ENCODE measurements around the gene TECPR2.

Gene TECPR2

DNA sequence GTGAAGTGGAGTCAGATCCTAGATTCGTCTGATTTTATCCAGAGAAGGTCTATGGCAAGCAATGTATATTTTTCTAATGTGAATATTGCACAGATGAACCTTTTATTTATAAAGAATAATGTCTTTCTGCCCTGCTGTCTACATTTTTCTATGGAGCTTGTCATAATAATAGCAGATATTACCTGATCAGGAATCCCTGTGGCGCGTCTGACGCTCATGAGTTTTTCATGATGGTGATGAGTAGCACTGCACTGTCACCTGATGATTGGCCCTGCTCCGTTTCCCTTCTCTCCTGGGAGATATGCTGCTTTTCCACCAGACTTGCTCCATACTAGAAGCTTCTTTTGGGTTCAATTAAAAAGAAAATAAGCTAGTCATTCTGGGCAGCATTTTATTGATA lies 20.5 kb upstream of the TECPR2 start:
- no peak for ATAC-seq

GRCh38 chr14:102344084-102344483 lies 18.7 kb upstream of the TECPR2 start:
- TF ChIP-seq ISL1 (CRISPR knock-in tag; IDR thresholded peaks at IDR 0.05): no peak
- ATAC-seq: no peak

More for the DNA sequence above, 20.5 kb upstream of the TECPR2 start:
- TF ChIP-seq ISL1 (CRISPR knock-in tag; IDR thresholded peaks at IDR 0.05) (no peak), TOX (CRISPR knock-in tag; IDR thresholded peaks at IDR 0.05; ENCODE audit: borderline replicate concordance) (no peak), ARNTL (CRISPR knock-in tag; IDR thresholded peaks at IDR 0.05; ENCODE audit: borderline replicate concordance, low read depth) (no peak), PPARA (CRISPR knock-in tag; IDR thresholded peaks at IDR 0.05; ENCODE audit: borderline replicate concordance) (no peak), GLIS3 (CRISPR knock-in tag; IDR thresholded peaks at IDR 0.05) (no peak), CSDC2 (CRISPR knock-in tag; IDR thresholded peaks at IDR 0.05) (no peak), OSR1 (CRISPR knock-in tag; IDR thresholded peaks at IDR 0.05) (no peak), ZNF565 (CRISPR knock-in tag; conservative IDR thresholded peaks at IDR 0.05; ENCODE audit: low read depth) (no peak), ZNF8 (CRISPR knock-in tag; IDR thresholded peaks at IDR 0.05) (no peak), SNAI2 (CRISPR knock-in tag; IDR thresholded peaks at IDR 0.05) (no peak), ESRRG (CRISPR knock-in tag; IDR thresholded peaks at IDR 0.05) (no peak), ZC3H10 (CRISPR knock-in tag; IDR thresholded peaks at IDR 0.05) (no peak), ZNF70 (CRISPR knock-in tag; IDR thresholded peaks at IDR 0.05) (no peak), BACH2 (CRISPR knock-in tag; IDR thresholded peaks at IDR 0.05; ENCODE audit: borderline replicate concordance) (no peak), PATZ1 (CRISPR knock-in tag; IDR thresholded peaks at IDR 0.05; ENCODE audit: borderline replicate concordance) (no peak), RARB (CRISPR knock-in tag; IDR thresholded peaks at IDR 0.05) (no peak)
- TF ChIP-seq, protein P1, sequence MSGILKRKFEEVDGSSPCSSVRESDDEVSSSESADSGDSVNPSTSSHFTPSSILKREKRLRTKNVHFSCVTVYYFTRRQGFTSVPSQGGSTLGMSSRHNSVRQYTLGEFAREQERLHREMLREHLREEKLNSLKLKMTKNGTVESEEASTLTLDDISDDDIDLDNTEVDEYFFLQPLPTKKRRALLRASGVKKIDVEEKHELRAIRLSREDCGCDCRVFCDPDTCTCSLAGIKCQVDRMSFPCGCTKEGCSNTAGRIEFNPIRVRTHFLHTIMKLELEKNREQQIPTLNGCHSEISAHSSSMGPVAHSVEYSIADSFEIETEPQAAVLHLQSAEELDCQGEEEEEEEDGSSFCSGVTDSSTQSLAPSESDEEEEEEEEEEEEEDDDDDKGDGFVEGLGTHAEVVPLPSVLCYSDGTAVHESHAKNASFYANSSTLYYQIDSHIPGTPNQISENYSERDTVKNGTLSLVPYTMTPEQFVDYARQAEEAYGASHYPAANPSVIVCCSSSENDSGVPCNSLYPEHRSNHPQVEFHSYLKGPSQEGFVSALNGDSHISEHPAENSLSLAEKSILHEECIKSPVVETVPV (CRISPR knock-in tag; IDR thresholded peaks at IDR 0.05): no peak
- TF ChIP-seq, protein P2, sequence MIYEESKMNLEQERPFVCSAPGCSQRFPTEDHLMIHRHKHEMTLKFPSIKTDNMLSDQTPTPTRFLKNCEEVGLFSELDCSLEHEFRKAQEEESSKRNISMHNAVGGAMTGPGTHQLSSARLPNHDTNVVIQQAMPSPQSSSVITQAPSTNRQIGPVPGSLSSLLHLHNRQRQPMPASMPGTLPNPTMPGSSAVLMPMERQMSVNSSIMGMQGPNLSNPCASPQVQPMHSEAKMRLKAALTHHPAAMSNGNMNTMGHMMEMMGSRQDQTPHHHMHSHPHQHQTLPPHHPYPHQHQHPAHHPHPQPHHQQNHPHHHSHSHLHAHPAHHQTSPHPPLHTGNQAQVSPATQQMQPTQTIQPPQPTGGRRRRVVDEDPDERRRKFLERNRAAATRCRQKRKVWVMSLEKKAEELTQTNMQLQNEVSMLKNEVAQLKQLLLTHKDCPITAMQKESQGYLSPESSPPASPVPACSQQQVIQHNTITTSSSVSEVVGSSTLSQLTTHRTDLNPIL (CRISPR knock-in tag; IDR thresholded peaks at IDR 0.05; ENCODE audit: low read depth): no peak
- TF ChIP-seq, protein P3, sequence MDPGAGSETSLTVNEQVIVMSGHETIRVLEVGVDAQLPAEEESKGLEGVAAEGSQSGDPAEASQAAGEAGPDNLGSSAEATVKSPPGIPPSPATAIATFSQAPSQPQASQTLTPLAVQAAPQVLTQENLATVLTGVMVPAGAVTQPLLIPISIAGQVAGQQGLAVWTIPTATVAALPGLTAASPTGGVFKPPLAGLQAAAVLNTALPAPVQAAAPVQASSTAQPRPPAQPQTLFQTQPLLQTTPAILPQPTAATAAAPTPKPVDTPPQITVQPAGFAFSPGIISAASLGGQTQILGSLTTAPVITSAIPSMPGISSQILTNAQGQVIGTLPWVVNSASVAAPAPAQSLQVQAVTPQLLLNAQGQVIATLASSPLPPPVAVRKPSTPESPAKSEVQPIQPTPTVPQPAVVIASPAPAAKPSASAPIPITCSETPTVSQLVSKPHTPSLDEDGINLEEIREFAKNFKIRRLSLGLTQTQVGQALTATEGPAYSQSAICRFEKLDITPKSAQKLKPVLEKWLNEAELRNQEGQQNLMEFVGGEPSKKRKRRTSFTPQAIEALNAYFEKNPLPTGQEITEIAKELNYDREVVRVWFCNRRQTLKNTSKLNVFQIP (CRISPR knock-in tag; IDR thresholded peaks at IDR 0.05; ENCODE audit: borderline replicate concordance, low read depth): no peak
- TF ChIP-seq, protein P4, sequence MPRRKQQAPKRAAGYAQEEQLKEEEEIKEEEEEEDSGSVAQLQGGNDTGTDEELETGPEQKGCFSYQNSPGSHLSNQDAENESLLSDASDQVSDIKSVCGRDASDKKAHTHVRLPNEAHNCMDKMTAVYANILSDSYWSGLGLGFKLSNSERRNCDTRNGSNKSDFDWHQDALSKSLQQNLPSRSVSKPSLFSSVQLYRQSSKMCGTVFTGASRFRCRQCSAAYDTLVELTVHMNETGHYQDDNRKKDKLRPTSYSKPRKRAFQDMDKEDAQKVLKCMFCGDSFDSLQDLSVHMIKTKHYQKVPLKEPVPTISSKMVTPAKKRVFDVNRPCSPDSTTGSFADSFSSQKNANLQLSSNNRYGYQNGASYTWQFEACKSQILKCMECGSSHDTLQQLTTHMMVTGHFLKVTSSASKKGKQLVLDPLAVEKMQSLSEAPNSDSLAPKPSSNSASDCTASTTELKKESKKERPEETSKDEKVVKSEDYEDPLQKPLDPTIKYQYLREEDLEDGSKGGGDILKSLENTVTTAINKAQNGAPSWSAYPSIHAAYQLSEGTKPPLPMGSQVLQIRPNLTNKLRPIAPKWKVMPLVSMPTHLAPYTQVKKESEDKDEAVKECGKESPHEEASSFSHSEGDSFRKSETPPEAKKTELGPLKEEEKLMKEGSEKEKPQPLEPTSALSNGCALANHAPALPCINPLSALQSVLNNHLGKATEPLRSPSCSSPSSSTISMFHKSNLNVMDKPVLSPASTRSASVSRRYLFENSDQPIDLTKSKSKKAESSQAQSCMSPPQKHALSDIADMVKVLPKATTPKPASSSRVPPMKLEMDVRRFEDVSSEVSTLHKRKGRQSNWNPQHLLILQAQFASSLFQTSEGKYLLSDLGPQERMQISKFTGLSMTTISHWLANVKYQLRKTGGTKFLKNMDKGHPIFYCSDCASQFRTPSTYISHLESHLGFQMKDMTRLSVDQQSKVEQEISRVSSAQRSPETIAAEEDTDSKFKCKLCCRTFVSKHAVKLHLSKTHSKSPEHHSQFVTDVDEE (CRISPR knock-in tag; IDR thresholded peaks at IDR 0.05): no peak

DNA sequence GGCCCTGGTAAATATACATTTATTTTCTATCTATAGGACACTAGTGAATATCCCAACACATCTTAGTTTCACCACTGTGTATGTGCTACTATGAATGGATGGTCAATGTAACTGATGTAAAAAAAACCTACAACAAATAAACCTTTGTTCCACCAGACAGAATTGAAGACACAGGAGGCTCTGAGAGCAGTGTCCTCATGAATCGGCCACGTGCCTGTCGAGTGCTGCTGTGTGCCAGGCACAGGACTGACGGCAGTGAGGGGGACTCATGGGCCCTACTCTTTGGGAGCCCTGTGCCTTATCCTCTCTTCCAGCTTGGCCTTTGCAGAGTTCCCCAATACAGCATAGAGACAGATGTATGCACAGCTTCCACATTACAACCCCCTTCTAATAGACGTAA lies 18.3 kb upstream of the TECPR2 start:
- ATAC-seq: no peak
- no peak for TF ChIP-seq ISL1 (CRISPR knock-in tag; IDR thresholded peaks at IDR 0.05)
- TF ChIP-seq, protein P4 (CRISPR knock-in tag; IDR thresholded peaks at IDR 0.05): no peak
- no peak for TF ChIP-seq ZNF565 (CRISPR knock-in tag; conservative IDR thresholded peaks at IDR 0.05; ENCODE audit: low read depth)
- TF ChIP-seq SNAI2 (CRISPR knock-in tag; IDR thresholded peaks at IDR 0.05): no peak
- TF ChIP-seq OSR1 (CRISPR knock-in tag; IDR thresholded peaks at IDR 0.05): no peak
- no peak for TF ChIP-seq ZC3H10 (CRISPR knock-in tag; IDR thresholded peaks at IDR 0.05)
- no peak for TF ChIP-seq BACH2 (CRISPR knock-in tag; IDR thresholded peaks at IDR 0.05; ENCODE audit: borderline replicate concordance)
- TF ChIP-seq, protein P1 (CRISPR knock-in tag; IDR thresholded peaks at IDR 0.05): no peak
- TF ChIP-seq RARB (CRISPR knock-in tag; IDR thresholded peaks at IDR 0.05): no peak
- TF ChIP-seq ESRRG (CRISPR knock-in tag; IDR thresholded peaks at IDR 0.05): no peak

All from SK-N-SH treated with all-trans-retinoic acid at 6 μM for 48 hours (cell line).